Left lung (tissue), 10 donors: ENCODE data around the gene MOGAT1. TPM values are rescaled to one million over a fixed set of nuclear protein-coding genes. Genes with fewer than 3 reads are reported as not detected.
A peak's percentile ranks its signal among the peaks of the same experiment; 100 is the strongest.

Experiments used
- ATAC-seq: fragments of 200-7000 bp; cut with Tn5 transposase; one replicate; pipeline ENCODE4 v1.9.1; 2020; ENCODE audit warnings: moderate library complexity
- DNase-seq, 4 donors: peaks; one replicate each; pipeline ENCODE4 v3.0.0-alpha.2; 2013 to 2020
- H3K27ac ChIP-seq, 2 donors: fragments of 200-600 bp; sonication (generic) in 1 of 2; one replicate each; pipeline versions ENCODE4 v1.5.0 to v1.8.0; 2020 to 2021
- H3K27me3 ChIP-seq, 2 donors: fragments of 200-600 bp; sonication (generic) in 1 of 2; one replicate each; pipeline versions ENCODE4 v1.5.0 to v1.8.0; 2020 to 2021
- H3K36me3 ChIP-seq, 2 donors: fragments of 200-600 bp; sonication (generic) in 1 of 2; one replicate each; pipeline versions ENCODE4 v1.5.0 to v1.8.0; 2020 to 2021
- H3K4me1 ChIP-seq, 2 donors: fragments of 200-600 bp; one replicate each; pipeline ENCODE4 v1.8.0; 2021
- H3K4me3 ChIP-seq, 2 donors: fragments of 200-600 bp; sonication (generic) in 1 of 2; one replicate each; pipeline versions ENCODE4 v1.5.0 to v1.8.0; 2020 to 2021; ENCODE audit warnings: mild to moderate bottlenecking in 1 of 2
- H3K9me3 ChIP-seq, 2 donors: fragments of 200-600 bp; sonication (generic) in 1 of 2; one replicate each; pipeline versions ENCODE4 v1.5.0 to v1.8.0; 2020 to 2021
- intact Hi-C, 2 donors: fragments of 100-400 bp; cut with DNase I; formaldehyde crosslinking; loops; one replicate each; pipeline versions ENCODE4 v1.11.2 to v1.14.2; 2022
- polyA plus RNA-seq, 6 donors: library from polyadenylated mRNA; unstranded; fragments of 120-200 nt; gene quantifications; one replicate each; pipeline ENCODE4 v1.2.1, GENCODE V29; 2013; ENCODE audit not compliant: insufficient read length in 6 of 6
- total RNA-seq, 2 donors: library from RNA; stranded (reverse); fragmentation: NEBNext Ultra II Directional; extraction: Animal tissue kit (Norgen Biotek cat#: 25700); gene quantifications; one replicate each; pipeline ENCODE4 v1.2.1, GENCODE V29; 2021
- TF ChIP-seq, protein P1 (sequence below), 2 donors: fragments of 200-600 bp; sonication (generic) in 1 of 2; IDR thresholded peaks; one replicate each; pipeline versions ENCODE4 v1.5.0 to v1.8.0; 2021; ENCODE audit warnings: antibody characterized with exemption in 2 of 2
- donor health status: DM: no; HTN: yes; CAD: no.
- donor health status: DM: no; HTN: no; CAD: no.

Gene MOGAT1
- total and polyA plus RNA-seq, 8 donors: 0.26 TPM; not detected in 7

DNA sequence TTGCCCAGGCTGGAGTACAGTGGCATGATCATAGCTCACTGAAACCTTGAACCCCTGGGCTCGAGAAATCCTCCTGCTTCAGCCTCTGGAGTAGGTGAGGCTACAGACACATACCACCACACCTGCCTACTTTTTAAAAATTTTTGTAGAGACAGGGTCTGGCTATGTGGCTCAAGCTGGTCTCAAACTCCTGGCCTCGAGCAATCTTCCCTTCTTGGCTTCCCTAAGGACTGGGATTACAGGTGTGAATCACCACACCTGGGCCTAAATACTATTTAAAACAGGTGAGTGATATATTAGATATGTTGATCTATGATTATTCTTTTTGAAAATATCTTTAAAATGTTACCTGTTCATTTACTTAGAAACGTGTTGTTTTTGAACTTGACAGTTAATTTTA lies 57.2 kb downstream of the MOGAT1 start:
- ATAC-seq (no peak), DNase-seq (no peak)
- H3K4me3 ChIP-seq: no peak overlapping the region
- TF ChIP-seq, protein P1, sequence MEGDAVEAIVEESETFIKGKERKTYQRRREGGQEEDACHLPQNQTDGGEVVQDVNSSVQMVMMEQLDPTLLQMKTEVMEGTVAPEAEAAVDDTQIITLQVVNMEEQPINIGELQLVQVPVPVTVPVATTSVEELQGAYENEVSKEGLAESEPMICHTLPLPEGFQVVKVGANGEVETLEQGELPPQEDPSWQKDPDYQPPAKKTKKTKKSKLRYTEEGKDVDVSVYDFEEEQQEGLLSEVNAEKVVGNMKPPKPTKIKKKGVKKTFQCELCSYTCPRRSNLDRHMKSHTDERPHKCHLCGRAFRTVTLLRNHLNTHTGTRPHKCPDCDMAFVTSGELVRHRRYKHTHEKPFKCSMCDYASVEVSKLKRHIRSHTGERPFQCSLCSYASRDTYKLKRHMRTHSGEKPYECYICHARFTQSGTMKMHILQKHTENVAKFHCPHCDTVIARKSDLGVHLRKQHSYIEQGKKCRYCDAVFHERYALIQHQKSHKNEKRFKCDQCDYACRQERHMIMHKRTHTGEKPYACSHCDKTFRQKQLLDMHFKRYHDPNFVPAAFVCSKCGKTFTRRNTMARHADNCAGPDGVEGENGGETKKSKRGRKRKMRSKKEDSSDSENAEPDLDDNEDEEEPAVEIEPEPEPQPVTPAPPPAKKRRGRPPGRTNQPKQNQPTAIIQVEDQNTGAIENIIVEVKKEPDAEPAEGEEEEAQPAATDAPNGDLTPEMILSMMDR (IDR thresholded peaks at IDR 0.05): no peak
- intact Hi-C loops: no loop called here
- no peaks in the 10 kb centered on the region for H3K27me3 ChIP-seq
- H3K4me1 ChIP-seq: peaks cover 6 to 10% of the 10 kb centered on the region in 2 donors
- no peaks in the 10 kb centered on the region for H3K9me3 ChIP-seq
- no peaks in the 10 kb centered on the region for H3K36me3 ChIP-seq
- no peak overlapping the region for H3K27ac ChIP-seq

DNA sequence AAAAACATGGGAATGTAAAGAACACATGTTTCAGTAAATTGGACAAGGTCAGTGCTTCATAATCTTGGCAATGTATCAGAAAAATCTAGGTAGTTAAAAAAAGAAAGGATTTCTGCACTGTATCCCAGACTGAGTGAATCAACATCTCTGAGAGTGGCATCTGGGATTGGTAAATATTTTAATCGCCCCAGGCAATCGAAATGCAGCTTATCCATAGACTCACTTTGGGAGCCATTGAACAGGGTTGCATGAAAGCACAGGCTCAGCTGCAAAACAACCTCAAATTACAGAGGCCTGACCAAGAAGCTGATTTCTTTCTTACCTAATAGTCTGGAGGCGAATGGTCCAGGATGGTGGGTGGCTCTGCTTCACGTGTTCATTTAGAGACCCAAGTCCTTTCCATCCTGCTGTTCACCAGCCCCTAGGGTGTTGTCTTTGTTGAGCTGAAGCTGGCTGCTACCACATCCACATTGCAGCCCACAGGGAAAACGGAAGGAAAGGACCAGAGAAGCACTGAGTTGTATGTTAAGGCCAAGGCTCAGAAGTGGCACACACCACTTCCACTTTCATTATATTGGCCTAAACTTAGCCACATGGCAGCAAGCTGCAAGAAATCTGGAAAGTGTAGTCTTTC lies 59.0 kb downstream of the MOGAT1 start:
- Histone ChIP-seq H3K9me3 (no peaks in the 10 kb centered on the region), H3K27ac (no peak overlapping the region), H3K27me3 (no peaks in the 10 kb centered on the region), H3K4me1 (peaks cover 6 to 16% of the 10 kb centered on the region in 2 donors), H3K36me3 (no peaks in the 10 kb centered on the region), H3K4me3 (no peak overlapping the region)
- DNase-seq (no peak), ATAC-seq (peak; percentile 57)
- TF ChIP-seq, protein P1 (IDR thresholded peaks at IDR 0.05): no peak
- intact Hi-C loops: no loop called here

DNA sequence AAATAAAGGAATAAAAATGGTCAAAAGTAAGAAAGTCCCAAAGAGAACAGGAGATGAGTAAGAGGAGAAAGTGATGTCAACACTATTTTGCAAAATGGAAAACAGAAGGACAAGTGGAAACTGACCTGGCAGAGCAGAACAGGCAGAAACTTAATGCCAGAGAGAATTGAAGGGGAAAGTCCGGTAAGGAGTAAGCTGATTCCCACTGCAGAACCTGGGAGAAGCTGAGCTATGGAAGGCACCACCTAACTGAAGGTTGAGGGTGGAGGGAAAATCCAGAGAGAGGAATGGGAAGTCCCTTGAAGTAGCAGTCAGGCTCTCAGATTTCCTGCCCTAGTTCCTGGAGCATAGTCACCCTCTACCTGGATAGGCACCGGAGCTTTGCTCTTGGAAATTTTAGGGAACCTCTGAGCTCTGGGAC lies 59.8 kb downstream of the MOGAT1 start:
- ATAC-seq (no peak), DNase-seq (no peak)
- peaks cover 6 to 18% of the 10 kb centered on the region in 2 donors for H3K4me1 ChIP-seq
- no peaks in the 10 kb centered on the region for H3K9me3 ChIP-seq
- no peaks in the 10 kb centered on the region for H3K27me3 ChIP-seq
- no peaks in the 10 kb centered on the region for H3K36me3 ChIP-seq
- no peak overlapping the region for H3K4me3 ChIP-seq
- TF ChIP-seq, protein P1 (IDR thresholded peaks at IDR 0.05): no peak
- intact Hi-C loops: no loop called here
- H3K27ac ChIP-seq: no peak overlapping the region

DNA sequence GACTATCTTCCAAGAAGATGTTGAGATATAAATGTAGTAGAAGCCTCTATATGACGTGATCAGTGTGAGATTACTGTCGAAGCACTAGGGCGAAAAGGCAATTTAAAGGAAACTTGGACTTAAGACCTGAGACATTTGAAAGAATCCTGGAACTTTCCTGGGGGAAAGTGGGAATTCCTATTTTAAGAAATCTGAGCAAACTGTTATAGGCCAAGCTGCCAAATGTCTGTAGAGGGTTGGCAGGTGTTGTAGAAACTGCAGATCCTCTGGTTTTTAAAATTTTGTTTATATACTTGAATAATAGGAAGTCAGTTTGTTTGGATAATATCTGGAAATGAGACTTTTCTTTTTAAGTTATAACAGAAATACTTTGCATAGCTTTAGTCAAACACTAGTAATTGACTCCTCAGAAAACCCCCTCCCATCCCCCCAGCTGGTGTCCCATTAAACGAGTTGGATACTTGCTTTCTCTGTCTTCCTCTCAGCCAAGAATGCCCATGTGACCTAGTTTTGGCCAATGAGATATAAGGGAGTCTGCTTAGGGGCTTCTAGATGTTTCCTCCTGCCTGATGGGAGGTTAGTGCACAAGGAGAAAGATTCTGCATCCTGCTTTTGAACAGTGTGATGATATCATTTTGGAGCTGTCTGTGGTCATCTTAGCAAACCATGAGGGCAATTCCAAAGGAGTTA lies 61.2 kb downstream of the MOGAT1 start:
- Histone ChIP-seq H3K4me3 (no peak overlapping the region), H3K9me3 (no peaks in the 10 kb centered on the region), H3K27ac (no peak overlapping the region), H3K36me3 (no peaks in the 10 kb centered on the region), H3K4me1 (peaks cover 6 to 20% of the 10 kb centered on the region in 2 donors), H3K27me3 (no peaks in the 10 kb centered on the region)
- ATAC-seq: no peak
- no peak for DNase-seq
- TF ChIP-seq, protein P1 (IDR thresholded peaks at IDR 0.05): no peak
- intact Hi-C loops: no loop called here

DNA sequence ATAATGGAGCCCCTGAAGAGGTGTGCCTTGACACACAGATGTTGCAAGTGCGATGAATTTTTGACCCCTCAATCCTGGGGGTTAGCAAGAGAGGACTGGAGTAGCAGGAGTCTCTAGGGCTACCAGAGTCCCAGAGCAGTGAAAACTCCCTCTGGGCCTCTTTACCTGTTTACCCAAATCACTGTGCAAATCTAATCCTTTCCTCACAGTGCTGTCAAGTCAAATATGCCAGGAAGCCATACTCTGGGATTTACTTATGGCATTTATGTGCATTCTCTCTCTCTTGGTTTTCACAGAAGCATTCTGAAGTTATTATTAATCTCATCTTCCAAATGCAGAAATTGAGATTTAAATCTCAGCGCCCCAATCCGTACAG lies 62.0 kb downstream of the MOGAT1 start:
- Histone ChIP-seq H3K4me1 (peaks cover 7 to 20% of the 10 kb centered on the region in 2 donors), H3K36me3 (no peaks in the 10 kb centered on the region), H3K9me3 (no peaks in the 10 kb centered on the region), H3K27me3 (no peaks in the 10 kb centered on the region), H3K27ac (no peak overlapping the region), H3K4me3 (no peak overlapping the region)
- intact Hi-C loops: no loop called here
- ATAC-seq (no peak), DNase-seq (no peak)
- TF ChIP-seq, protein P1 (IDR thresholded peaks at IDR 0.05): no peak
